Astrocyte of the hippocampus (primary cell): Measurements from ENCODE around the gene KRT40.

ENCODE experiments used
- DNase-seq: peaks from one replicate; pipeline ENCODE4 v3.0.0; 2011; ENCODE audit warnings: low read depth, low spot score

Gene KRT40

DNA sequence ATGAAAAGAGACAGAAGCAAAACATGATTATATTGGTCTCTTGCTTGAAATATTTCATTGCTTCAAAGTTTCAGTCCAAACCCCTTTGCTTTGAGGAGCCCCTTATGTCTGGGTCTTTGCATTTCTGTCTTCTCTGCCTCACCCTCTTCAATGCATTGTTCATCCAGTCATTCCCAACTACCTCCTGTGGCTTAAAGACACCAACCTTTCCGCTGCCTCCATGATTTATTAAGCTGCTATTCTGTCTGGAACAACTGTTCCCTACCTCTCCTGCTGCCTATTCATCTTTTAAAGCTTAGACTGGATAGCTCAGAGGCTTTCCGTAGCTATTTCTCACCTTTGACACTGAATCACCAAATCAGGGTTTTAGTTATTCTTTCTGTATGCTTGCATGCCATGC is 13.2 kb upstream of the KRT40 start:
- no peak for DNase-seq

GRCh38 chr17:40996829-40997228 is 12.7 kb upstream of the KRT40 start:
- no peak for DNase-seq

GRCh38 chr17:40995116-40995515 is 11.0 kb upstream of the KRT40 start:
- no peak for DNase-seq

DNA sequence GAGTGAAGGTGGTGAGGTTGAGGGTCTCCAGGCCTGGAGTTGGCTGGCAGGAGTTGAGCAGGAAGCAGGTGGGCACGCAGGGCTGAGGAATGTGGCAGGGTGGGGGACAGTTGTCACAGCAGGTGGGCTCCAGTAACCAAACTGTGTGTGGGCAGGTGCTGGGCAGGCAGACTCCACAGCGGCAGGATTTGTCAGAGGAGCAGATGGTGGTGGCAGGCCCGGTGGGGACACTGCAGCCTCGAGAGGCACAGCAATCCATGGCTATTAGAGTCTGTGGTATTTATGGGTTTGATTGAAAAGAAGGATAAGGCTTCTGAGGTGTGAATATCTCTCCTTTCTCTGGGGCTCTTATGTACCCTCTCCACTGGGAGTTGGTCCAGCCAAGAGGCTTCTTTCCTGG is 9.7 kb upstream of the KRT40 start, which contains the start of gene KRTAP3-3:
KRTAP3-3 (minus strand) TSS at position 326 of the 400 bp plus-strand sequence; CDS start at position 259, 67 bp downstream.
- no peak for DNase-seq

GRCh38 chr17:40993084-40993483 is 9.0 kb upstream of the KRT40 start:
- no peak for DNase-seq

GRCh38 chr17:40992666-40993065 is 8.5 kb upstream of the KRT40 start:
- no peak for DNase-seq

DNA sequence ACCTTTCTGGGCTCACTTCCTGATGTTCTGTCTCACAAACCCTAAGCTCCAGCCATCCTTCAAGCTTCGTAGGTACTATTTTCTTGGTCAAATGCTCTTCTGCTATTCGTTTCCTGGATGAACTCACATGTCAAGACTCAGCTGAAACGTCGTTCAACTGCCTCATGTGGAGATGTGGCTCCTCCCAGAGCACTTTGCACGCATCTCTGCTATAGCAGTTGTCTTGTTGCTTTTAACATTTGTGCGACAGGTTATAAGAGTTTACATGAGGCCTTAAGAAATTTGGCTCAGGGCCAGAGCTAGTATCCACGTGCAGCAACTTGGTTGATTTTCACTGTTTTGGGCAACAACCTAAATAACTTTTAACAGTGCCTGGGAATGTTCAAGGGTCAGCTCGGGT is 2.8 kb upstream of the KRT40 start:
- no peak for DNase-seq

DNA sequence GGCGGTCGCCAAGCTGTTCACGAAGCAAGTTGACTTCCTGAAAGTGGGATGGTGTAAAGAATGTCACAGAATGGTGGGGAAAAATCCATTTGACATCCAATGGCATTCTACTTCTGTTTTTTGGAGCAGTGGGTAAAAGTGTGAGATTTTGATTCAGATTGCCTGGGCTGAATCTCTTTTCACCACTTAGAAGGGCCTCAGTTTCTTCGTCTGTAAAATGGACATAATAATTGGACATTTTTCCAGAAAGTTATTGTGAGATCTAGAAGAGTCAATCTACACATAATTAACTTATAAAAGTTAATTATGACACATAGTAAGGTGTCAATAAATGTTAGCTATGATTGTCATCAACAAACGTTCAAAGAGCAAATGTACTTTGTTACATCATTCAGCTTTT is 3.0 kb downstream of the KRT40 start:
- DNase-seq, result no peak

- DNase-seq, result peak; percentile 20
Measured at GRCh38 chr17:40980596-40980995, 3.5 kb downstream of the KRT40 start.

DNA sequence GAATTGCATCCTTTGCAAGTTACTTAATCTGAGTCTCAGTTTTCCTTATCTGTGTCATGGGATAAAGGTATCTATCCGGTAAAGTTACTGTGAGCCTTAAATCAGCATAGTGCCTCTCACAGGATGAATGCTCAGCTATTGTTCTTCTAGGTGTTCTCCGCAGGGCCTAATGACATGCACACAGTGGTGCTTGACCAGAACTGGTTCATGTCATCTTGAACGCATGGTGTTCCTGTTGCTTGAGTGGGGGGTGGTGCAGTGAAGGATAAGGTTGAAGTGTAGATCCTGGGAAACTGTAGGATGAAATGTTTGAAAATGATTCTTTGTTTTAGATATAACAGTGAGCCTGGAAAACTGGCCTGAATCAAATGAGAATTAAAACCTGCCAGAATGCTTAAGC is 4.0 kb downstream of the KRT40 start:
- DNase-seq, result no peak

DNA sequence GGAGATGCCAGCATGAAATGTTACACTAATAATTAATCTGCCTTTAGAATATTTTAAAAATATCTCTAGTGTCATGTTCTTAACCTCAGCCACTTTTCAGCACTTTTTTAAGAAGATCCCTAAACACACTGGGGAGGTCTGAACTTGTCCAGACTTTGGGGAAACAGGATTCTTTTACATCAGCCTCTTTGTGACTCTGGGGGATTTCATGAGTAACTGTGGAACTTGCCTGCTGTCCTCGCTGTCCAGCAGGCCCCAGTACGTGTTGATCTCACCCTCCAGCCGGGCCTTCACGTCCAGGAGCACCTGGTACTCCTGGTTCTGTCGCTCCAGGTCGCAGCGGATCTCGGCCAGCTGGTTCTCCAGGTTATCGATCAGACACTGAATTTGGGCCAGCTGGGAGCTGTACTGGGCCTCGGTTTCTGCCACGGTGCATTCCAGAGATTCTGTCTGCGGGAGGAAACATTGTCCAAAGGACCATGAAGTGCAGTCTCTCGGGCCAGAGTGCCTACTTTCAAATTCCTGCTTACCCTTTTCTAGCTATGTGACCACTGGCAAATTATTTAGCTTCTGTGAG is 5.5 kb downstream of the KRT40 start:
- DNase-seq, result no peak

DNA sequence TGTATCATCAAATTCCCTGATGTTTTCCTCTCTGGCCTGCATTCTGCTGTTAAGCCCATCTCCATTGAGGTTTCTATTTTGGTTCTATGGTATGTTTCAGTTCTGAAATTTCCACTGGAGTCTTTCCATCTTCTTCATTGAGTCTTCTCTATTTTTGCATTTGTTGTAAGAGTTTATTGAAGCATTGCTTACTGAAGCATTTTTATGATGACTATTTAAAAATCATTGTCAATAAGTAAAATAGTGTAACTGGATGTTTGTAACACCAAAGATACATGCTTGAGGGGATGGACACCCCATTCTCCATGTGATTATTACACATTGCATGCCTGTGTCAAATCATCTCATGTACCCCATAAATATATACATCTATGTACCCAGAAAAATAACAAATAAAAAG is 8.6 kb downstream of the KRT40 start:
- DNase-seq, result no peak

GRCh38 chr17:40974366-40974765 is 9.8 kb downstream of the KRT40 start:
- no peak for DNase-seq

GRCh38 chr17:40967582-40967981 is 16.5 kb downstream of the KRT40 start:
- no peak for DNase-seq

- no peak for DNase-seq
Measured at GRCh38 chr17:40966848-40967247, 17.3 kb downstream of the KRT40 start, which contains the start of gene KRT39. TSS of gene KRT39 (minus strand) at chr17:40966948. CDS start at chr17:40966856, 92 bp downstream.

GRCh38 chr17:40963838-40964237 is 20.3 kb downstream of the KRT40 start:
- no peak for DNase-seq

GRCh38 chr17:40962059-40962561 is 22.0 kb downstream of the KRT40 start:
- no peak for DNase-seq

GRCh38 chr17:40961591-40961990 is 22.5 kb downstream of the KRT40 start:
- no peak for DNase-seq

- DNase-seq, result no peak
Measured at GRCh38 chr17:40960144-40960543, 24.0 kb downstream of the KRT40 start.

DNA sequence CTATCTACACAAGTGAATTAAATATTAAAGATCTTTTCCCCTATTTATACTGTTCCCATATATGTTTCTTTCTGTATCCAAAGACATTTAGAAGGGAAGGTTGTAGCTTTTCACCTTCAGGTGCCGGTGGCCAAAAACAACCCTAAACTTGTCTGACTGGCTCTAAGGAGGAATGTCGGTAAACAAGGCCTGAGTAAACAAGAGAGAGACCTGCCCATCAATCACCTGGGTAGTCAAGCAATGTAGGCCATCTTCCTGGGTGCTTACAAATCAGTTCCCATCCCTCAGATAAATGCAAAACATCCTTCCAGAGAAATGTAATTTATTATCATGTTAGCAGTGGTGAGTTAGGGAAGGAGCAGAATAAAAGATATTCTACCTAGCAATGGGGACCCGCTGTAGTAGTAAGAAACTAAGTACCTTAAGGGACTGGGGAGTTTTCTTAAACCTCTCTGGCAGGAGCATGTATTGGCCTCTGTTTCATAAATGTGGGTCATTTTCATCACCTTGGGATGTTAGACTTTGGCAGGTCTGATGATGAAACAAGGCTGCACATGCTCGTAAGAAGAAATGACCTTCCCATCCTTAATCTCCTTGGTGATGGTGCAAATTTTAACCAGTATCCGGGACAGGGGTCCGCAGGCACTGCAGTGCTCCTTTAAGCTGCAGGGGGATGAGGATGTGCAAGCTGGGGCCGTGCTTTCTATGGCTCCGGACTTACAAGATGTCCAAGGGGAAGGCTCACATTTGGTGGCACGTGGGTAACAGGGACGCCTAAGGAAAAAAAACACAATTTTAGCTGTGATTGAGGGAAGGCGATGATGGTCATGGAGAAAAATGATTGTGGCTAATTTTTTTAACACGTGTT is 25.8 kb downstream of the KRT40 start:
- no peak for DNase-seq

DNA sequence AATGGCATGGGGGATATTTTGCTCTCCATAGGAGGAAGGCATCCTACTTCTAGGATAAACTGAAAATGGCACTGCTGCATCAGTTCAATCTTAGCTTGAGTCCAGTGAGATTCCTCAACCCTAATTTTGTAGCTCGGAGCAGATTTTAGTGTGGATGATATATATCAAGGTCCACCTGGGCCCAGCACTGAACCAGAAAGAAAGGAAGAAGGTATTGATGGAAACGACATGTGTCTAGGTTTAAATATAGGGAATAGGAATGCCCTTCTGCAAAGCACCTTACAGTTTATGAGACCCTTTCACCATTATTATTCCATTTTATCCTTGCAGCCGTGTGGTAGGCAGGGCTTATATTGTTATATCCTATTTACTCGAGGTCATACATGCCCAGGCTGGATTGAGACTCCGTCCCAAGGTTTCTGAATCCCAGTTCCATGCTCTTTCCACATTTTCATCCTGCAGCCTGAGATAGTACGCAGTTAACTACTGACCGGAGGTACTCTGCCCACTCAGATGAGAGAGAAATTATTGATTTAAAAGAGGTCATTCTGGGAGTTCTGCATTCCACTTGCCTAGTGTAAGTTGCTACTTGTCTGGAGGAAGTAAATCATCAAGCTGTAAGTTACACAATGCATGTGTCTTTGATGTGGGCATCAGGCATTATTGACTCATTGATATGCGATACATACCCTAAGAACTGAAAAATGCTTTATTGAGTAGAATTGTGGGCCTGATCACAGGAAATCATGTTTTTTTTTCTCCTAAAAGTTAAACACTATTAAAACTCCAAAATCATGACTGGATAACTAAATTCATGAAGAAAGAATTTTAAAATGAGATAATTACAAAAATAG is 27.5 kb downstream of the KRT40 start:
- DNase-seq, result peak; percentile 70

GRCh38 chr17:40953881-40954280 is 30.2 kb downstream of the KRT40 start:
- DNase-seq, result peak; percentile 41
